HepG2 (cell line): ENCODE results near the gene ZNF146. TPM values are rescaled to one million over a fixed set of nuclear protein-coding genes. Genes with fewer than 3 reads are reported as not detected.

ENCODE experiments used
- CENPX ChIP-seq: sonication (generic); formaldehyde crosslinking; IDR thresholded peaks from 2 replicates; pipeline ENCODE4 v1.9.0; 2021; ENCODE audit warnings: mild to moderate bottlenecking, missing genetic modification reagents, moderate library complexity
- ELF1 ChIP-seq: sonication (generic); formaldehyde crosslinking; IDR thresholded peaks from 2 replicates; pipeline ENCODE4 v1.4.0; 2020; ENCODE audit warnings: missing genetic modification reagents
- HOXA3 ChIP-seq: sonication (generic); formaldehyde crosslinking; IDR thresholded peaks from 2 replicates; pipeline ENCODE4 v1.5.0; 2020; ENCODE audit warnings: missing genetic modification reagents
- IRF1 ChIP-seq: sonication (generic); formaldehyde crosslinking; IDR thresholded peaks from 2 replicates; pipeline ENCODE4 v1.4.0; 2020; ENCODE audit warnings: low read depth, mild to moderate bottlenecking, missing genetic modification reagents
- LCORL ChIP-seq, 2 experiments: fragments of 450-650 bp in 1 of 2; sonication (generic) in 1 of 2; formaldehyde crosslinking in 1 of 2; IDR thresholded peaks; 2 replicates each; pipeline versions ENCODE4 v1.5.0 to v1.6.1; 2017 to 2020; ENCODE audit warnings: antibody characterized with exemption in 1 of 2, missing genetic modification reagents in 1 of 2
- MEF2D ChIP-seq: sonication (generic); formaldehyde crosslinking; IDR thresholded peaks from 2 replicates; pipeline ENCODE4 v1.5.1; 2020; ENCODE audit warnings: mild to moderate bottlenecking, missing genetic modification reagents
- MTF2 ChIP-seq: sonication (generic); formaldehyde crosslinking; IDR thresholded peaks from 2 replicates; pipeline ENCODE4 v1.5.0; 2020; ENCODE audit warnings: missing genetic modification reagents, borderline replicate concordance
- PHF20 ChIP-seq: sonication (generic); formaldehyde crosslinking; IDR thresholded peaks from 2 replicates; pipeline ENCODE4 v1.5.0; 2020; ENCODE audit warnings: mild to moderate bottlenecking, missing genetic modification reagents
- SOX5 ChIP-seq: IDR thresholded peaks from 2 replicates; pipeline ENCODE4 v1.6.1; 2016; ENCODE audit warnings: borderline replicate concordance
- TEAD3 ChIP-seq: optimal IDR thresholded peaks from 2 replicates; pipeline ENCODE3; 2016; ENCODE audit warnings: borderline replicate concordance
- ZBTB21 ChIP-seq: sonication (generic); formaldehyde crosslinking; IDR thresholded peaks from 2 replicates; pipeline ENCODE4 v1.4.0; 2020; ENCODE audit warnings: missing genetic modification reagents
- polyA plus RNA-seq, 8 experiments: library from polyadenylated mRNA; depleted of rRNA in 3 of 8; stranded (reverse) in 7 of 8; unstranded in 1 of 8; fragments of >200 nt; fragmentation: Illumina TruSeq in 4 of 8; extraction: Trizol in 4 of 8; gene quantifications; 2 replicates each; pipeline versions ENCODE4 v1.2.1 to v1.2.3, GENCODE V29; 2011 to 2016; ENCODE audit warnings: low read depth in 4 of 8, missing spikeins in 1 of 8, mixed read lengths in 1 of 8; ENCODE audit not compliant: insufficient read depth in 1 of 8
- total RNA-seq, 5 experiments: library from RNA; depleted of rRNA; stranded (reverse); fragments of >200 nt; fragmentation: Illumina TruSeq; extraction: Trizol; gene quantifications; 2 replicates each; pipeline ENCODE4 v1.2.3, GENCODE V29; 2016; ENCODE audit warnings: low read depth in 1 of 5
- TF ChIP-seq, protein P1 (sequence below): conservative IDR thresholded peaks from 2 replicates; pipeline ENCODE4 v1.6.1; 2018; ENCODE audit warnings: missing genetic modification reagents

The ZNF146 gene
- total and polyA plus RNA-seq, 2 of the 13 experiments (the other 11 are each of a cell fraction or from before 2014, with no cell fraction given): 28.4 to 52.7 TPM

DNA sequence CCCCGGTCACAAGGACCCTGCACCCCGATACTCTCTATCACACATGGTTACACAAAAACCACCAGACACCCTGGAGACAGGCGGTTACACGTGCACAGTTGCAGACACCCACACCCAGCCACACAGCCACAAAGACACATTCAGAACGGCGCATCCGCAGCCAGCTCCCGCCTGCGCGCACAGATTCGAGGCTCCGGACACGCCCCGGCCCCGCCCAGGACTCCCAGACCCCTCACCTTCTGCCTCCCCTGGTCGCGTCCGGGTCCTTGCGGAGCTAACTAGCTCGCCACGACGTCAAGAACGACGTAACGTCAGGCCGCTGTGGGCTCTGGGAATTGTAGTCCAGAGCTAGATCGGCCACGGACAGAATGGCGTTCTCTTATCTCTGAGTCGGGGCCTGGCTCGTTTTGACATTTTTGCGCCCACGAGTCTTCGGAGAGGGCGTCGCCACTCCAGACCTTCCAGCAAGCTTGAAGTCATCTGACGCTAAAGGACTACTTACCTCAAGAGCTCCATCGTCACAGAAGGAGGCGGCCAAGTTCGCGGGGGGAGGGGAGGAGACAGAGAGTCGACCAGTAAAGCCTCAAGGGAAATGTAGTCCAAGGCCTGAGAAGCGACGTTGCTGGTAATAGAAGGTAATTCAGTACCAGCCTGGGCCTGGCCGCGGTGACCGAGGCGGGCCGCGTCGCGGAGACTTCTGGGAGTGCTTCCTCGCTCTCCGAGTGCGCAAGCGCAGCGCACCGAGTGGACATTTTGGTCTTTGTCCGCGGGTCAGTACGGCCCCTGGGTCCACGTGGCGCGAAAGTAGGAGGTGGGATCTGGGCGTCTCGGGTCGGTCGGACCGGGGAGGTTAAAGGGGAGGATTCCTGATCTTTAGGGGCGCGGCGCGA, at the start of gene ZNF146, which contains the start of gene ZNF565 (continued):
- TF ChIP-seq LCORL (IDR thresholded peaks at IDR 0.05): no peak
- TF ChIP-seq LCORL (CRISPR knock-in tag; IDR thresholded peaks at IDR 0.05): peak; percentile 58
- peak; percentile 93 for TF ChIP-seq HOXA3 (CRISPR knock-in tag)
- TF ChIP-seq ELF1 (CRISPR knock-in tag): peak; percentile 68
- peak; percentile 57 for TF ChIP-seq TEAD3 (CRISPR knock-in tag)
- no peak; the same call in 1 of the 2 replicates for TF ChIP-seq SOX5 (CRISPR knock-in tag)
- peak; percentile 91 for TF ChIP-seq ZBTB21
- peak; percentile 56; the same call in 1 of the 2 replicates for TF ChIP-seq MEF2D
- no peak for TF ChIP-seq CENPX (CRISPR knock-in tag)
- TF ChIP-seq, protein P1, sequence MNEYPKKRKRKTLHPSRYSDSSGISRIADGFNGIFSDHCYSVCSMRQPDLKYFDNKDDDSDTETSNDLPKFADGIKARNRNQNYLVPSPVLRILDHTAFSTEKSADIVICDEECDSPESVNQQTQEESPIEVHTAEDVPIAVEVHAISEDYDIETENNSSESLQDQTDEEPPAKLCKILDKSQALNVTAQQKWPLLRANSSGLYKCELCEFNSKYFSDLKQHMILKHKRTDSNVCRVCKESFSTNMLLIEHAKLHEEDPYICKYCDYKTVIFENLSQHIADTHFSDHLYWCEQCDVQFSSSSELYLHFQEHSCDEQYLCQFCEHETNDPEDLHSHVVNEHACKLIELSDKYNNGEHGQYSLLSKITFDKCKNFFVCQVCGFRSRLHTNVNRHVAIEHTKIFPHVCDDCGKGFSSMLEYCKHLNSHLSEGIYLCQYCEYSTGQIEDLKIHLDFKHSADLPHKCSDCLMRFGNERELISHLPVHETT: peak; percentile 48
- no peak for TF ChIP-seq IRF1 (CRISPR knock-in tag)
- peak; percentile 64; the same call in 1 of the 2 replicates for TF ChIP-seq PHF20
- 0 out of 2 replicates have a peak, but pooled peaks have one; percentile 32 for TF ChIP-seq MTF2 (CRISPR knock-in tag)
